HG02885 (cell line): ENCODE results near the gene CALHM6.
"Not testable (repeated sequence)": the region's sequence is repeated elsewhere in the genome, so short reads cannot be mapped to it uniquely, and the experiment has no call there.

Experiments used
- ATAC-seq: cut with Tn5 transposase; IDR thresholded peaks from one replicate; pipeline ENCODE4 v1.9.1; 2021; ENCODE audit warnings: mild to moderate bottlenecking; ENCODE audit not compliant: unreplicated experiment, poor library complexity

The CALHM6 gene

DNA sequence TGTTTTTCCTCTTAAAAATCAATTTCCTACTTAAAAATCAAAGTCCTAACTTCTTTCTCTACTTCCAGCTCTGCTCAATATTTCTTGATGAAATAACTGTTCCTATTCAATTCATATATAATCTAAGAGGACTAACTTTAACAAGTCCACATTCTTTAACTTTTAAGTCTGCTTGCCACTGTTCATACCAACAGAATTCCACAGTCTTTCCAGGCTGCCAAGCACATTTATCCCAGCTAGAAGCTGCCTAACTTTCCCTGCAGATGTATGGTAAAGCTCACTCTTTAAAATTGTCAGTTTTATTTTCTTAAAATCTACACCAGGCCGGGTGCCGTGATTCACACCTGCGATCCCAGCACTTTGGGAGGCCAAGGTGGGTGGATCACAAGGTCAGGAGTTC is 11.5 kb downstream of the CALHM6 start:
- ATAC-seq = no peak

DNA sequence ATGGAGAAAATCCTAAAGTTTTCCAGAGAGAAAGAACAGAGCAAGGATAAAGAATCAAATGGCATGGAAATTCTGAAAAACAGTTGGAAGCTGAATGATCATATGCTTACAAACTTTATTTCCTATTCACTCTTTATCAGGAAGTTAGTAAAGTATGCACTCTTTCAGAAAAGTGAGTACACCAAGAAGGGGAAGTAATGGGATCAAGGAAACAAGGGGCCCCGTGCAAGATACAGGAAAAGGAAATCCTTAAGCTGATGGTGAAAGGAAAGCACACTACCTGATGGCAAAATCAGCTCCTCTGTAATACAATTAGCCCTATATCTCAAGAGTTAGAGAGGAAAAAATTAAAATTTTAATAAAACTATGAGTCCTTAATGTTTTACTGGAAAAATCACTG is 14.0 kb downstream of the CALHM6 start:
- no peak for ATAC-seq

DNA sequence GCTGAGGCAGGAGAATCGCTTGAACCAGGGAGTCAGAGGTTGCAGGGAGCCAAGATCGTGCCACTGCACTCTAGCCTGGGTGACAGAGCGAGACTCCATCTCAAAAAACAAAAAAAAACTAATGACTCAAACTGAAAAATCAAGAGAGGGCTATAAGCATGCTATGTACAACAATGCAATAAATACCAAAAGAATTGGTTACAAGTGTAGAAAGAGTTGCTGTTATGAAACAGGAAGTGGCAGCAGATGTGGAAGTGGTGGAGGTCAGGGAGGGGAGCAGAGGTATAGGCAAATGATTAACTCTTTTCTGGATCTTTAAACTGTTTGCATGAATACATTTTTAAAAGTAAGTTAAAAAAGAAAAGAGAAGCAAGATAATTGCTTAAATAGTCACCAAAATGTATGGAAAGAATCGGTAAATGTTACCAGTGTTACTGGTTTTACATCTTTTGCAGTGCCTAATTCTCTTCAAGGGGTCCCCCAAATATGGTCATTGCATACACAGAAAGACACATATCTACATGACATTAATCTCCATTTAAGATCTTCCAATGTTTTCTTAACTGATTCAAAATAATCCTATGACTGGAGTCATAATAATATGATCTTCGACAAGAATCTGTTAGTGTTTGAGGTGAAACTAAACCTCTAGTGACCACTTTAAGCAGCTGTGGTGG is 15.0 kb downstream of the CALHM6 start:
- ATAC-seq = peak; percentile 100

DNA sequence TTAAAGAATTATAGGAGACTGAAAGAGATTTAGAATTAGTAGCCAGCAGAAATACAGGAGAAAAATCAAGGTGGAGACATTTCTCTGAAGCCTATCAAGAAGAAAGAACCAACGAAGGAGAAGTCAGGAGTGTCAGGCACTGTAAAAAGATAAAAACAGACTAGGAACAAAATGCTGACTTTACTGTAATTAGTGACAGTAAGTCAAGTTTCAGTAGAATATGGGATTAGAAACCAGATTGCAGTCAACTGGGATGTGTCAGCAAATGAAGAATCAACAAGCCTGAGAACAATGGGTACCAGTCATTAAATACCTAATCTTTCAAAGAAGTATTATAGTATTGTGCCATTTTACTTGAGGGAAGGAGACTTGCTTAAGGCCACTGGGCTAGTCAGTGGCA is 21.6 kb downstream of the CALHM6 start:
- ATAC-seq = no peak

DNA sequence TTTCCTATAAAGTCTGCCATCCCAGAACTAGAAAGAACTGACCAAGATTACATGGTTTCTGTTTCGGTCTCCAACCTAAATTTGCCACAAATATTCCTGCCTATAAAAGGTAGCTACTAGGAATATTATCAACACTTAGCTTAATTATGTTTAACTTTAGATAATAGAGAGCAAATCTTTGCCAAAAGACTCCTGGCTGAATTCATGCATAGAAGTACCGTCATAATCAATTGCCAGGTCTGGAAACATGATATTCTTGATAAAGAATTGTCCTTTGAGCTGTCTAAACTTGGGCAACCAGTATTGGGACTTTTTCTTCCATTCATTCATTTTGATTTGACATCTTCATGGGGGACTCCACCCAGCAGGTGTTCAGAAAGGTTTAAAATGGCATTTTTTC is 22.4 kb downstream of the CALHM6 start:
- no peak for ATAC-seq

DNA sequence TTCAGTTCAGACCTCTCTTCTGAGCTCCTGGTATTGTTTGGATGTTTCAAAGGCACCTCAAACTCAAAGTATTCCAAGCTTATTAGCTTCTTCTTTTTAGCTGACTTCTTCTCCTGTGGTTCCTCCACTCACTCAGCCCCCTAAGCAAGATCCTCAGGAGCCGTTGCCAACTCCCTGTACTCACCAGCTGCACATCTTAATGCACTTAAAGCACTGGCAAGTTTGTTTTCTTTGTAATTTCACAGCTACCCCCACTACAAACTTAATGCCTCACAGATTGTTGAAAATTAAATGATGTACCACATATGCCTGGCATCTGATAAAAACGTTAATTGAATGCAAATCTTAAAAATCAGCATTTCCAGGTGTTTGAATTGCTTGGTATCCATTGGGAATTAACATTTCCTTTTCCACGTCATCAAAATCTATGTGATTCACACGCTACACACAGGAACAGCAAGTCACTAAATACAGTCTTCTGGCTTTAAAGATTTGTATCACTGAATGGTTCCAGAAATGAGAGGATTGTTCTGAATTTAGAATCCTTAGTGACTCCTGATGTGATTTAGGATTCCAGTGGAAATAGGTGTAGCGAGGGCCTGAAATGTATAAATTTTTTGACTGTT is 24.5 kb downstream of the CALHM6 start:
- no peak for ATAC-seq

DNA sequence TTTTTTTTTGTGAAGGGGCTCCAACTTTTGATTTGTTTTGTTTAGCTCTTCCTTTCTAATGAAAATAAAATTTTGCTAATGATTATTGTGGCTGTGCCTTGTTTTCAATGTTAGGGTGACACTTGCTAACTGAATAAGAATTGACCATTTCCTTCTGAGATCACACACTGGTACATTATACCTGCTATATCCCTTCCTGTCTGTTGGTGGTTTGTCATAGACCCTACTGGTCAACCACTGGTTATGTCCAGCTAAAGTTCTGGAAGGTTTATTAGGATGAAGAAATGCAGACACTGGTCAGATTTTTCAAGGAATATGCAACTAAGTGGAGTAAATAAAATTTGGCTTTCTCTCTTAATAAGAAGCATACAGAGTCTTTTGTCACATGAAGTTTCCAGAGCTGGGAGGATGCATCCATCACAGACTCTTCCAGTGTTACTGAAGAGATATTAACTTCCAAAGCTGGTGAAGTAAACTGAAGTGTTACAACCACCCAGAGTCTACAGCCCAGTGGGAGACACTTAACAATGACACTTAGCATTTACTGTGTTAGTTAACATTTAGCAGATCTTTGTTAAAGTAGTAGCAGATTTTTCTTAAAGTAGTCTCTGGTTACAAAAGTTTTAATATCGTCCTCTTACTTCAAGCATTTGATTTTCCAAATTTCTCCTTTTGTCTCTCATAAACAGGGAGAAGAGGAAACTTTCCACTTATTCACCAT is 30.6 kb downstream of the CALHM6 start:
- no peak for ATAC-seq

DNA sequence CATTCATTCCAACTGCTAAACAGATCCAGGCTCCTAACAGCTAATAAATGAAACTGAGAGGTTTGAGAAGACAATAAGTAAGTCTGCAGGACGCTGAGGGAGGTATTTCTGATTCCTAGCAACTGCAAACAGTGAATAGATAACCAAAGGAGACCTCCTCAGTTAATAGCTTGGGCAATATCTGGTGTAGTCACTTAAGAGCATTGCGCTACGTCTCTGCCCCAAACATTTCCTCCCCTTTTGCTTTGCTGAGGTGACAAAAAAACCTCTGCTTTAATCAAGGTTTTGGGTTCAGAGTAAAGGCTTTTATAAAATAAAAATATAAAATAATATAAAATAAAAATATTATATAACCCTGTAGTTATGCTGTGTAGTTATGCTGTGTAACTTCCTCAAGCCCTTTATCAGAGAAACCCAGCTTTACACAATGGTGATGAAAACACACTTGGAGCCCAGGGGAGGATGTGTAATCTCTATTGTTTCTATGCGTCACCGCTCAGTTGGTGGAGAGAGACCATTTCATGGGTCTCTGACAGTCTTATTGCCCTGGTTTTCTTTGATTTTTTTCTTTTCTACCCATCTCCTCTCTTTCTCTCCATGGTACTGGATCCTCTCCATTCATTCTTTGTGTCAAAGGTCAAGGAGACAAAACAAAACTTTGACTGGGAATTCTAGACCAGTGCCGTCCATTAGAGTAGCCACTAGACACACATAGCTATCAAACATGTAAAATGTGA is 31.3 kb downstream of the CALHM6 start:
- ATAC-seq = no peak

DNA sequence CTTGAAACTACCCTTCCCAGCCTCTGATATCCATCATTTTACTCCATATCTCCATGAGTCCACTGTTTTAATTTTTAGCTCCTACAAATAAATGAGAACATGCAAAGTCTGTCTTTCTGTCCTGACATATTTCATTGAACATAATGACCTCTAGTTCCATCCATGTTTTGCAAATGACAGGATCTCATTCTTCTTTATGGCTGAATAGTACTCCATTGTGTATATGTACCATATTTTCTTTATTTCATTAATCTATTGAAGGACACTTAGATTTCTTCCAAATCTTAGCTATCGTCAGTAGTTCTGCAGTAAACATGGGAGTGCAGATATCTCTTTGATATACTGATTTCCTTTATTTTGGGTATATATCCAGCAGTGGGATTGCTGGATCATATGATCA is 34.0 kb downstream of the CALHM6 start:
- ATAC-seq = not testable (repeated sequence)

DNA sequence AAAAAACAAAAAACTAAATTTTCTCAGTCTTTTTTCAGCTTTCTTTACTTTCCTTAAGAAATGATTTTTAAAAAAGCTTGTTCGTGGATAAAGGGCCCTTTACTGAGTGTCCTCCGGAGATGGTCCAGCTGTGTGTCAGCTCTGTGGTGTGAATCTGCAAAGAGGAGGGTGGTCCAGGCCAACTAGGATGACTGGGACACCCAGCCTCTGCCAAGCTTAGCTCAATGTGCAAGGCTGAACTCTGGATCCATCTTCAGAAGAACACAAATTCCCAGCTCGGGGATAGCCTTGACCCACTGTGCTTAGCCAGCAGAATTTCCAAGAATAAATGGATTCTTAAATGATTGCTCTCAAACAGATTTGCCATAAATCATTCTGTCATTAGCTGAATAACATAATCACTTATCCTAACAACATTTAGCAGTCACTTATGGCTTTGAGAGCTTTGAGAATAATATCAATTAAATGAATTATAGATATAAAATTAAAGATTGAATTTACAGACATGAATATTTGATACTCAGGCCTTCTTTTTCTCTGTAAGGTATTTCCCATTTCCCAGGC is 36.0 kb downstream of the CALHM6 start:
- ATAC-seq = no peak

DNA sequence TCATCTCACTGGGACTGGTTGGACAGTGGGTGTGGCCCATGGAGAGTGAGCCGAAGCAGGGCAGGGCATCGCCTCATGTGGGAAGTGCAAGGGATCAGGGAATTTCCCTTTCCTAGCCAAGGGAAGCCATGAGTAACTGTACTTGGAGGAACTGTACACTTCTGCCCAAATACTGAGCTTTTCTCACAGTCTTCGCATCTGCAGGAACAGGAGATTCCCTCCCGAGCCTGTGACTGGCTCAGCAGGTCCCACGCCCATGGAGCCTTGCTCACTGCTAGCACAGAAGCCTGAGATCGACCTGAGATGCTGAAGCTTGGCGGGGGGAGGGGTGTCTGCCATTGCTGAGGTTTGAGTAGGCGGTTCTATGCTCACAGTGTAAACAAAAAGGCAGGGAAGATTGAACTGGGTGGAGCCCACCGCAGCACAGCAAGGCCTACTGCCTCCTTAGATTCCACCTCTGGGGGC is 39.8 kb downstream of the CALHM6 start:
- ATAC-seq = no peak

DNA sequence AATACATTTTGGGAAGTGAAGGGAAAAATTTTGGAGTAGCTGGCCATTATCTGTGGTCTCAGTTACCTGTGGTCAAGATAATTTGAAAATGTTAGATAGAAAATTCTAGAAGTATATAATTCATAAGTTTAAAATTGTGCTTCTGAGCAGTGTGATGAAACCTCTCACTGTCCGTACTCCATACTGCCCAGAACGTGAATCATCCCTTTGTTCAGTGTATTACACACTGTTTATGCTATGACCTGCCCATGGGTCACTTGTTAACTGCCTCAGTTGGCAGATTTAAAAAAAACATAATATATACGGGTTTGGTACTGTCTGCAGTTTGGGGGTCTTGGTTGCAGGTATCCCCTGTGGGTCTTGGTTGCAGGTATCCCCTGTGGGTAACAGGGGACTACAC is 46.1 kb downstream of the CALHM6 start:
- ATAC-seq = no peak

DNA sequence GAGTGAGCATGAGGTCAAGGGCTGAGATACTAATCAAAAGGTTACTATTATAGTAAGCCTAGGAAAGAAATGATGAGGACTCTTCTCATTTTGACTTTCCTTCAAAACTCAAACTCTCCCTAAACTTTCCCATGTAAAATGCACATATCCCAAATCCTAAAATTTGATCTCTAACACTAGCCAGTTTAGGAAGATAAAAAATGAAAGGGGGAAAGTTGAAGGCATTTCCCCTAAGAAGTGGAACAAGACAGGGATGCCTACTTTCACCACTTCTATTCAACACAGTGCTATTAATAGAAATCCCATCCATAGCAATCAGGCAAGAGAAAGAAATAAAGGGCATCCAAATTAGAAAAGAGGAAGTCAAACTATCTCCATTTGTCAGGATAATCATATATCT is 47.4 kb downstream of the CALHM6 start:
- ATAC-seq = no peak

DNA sequence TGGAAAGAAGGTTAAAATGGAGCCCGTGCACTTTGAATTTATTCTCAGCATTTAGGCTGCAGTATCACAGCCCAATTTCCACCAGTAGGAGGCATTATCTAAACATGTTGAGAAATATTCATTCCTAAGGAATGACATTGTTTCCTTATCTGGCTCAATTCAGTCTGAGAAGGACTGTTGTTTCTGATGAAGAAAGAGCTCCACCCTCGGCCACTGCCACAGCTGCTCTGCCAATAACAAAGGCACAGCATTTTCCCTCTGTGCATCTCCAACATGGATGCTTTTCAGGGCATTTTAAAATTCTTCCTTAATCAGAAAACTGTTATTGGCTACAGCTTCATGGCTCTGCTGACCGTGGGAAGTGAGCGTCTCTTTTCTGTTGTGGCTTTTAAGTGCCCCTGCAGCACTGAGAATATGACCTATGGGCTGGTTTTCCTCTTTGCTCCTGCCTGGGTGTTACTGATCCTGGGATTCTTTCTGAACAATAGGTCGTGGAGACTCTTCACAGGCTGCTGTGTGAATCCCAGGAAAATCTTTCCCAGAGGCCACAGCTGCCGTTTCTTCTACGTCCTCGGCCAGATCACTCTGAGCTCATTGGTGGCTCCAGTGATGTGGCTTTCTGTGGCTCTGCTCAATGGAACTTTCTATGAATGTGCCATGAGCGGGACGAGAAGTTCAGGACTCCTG is 50.4 kb downstream of the CALHM6 start, which contains the start of gene CALHM5:
CALHM5 (plus strand) TSS at position 216 of the 687 bp plus-strand sequence; CDS start at position 274, 58 bp downstream.
- no peak for ATAC-seq

DNA sequence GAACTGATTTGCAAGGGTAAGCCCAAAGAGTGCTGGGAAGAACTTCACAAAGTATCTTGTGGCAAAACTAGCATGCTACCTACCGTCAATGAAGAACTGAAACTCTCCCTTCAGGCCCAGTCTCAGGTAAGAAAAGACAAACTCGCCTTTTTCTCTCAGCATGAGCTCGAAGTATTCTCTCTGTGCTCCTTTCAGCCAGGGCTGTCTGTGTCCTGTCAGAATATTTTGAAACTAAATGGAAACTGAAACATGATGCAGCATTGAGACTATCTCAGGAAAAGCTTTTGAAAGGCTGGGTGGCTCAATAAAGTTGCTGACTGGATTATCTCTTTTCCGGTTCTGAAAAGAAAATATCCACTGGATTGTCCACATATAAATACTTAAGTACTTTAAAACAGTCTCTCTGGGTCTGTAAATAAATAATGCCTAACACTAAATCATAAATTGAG is 51.0 kb downstream of the CALHM6 start:
- ATAC-seq = peak; percentile 86

DNA sequence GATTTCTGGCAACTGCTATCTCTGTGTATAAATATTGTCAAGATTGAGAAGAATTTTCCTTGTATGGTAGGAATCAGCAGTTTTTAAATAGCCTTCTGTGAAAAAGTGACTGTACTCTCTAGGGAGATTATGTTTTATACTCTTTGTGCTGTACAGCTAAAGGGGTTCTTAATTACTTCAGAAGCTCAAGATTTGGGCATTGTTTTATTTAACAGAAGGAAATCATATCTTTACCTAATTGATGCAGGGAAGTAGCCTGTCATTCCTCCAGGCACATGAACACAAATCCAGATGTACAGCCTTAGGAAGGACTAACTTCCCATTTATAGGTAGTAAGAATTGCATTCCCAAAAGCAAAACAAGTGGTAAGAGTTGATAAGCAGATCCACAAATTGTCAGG is 51.6 kb downstream of the CALHM6 start:
- ATAC-seq = no peak
